Glutamatergic neuron (in vitro differentiated cells): ENCODE results near the gene DIP2A. TPM values are rescaled to one million over a fixed set of nuclear protein-coding genes. Genes with fewer than 3 reads are reported as not detected.

Experiments
- DNase-seq: peaks from one replicate; pipeline ENCODE4 v3.0.0; 2022
- H3K27ac Mint-ChIP-seq: one replicate; pipeline ENCODE4 v1.8.0; 2020; ENCODE audit warnings: mild to moderate bottlenecking, mixed read lengths, inconsistent platforms; ENCODE audit not compliant: unreplicated experiment
- H3K27me3 Mint-ChIP-seq: one replicate; pipeline ENCODE4 v1.8.0; 2020; ENCODE audit warnings: mild to moderate bottlenecking, moderate library complexity, mixed read lengths, inconsistent platforms; ENCODE audit not compliant: unreplicated experiment
- H3K36me3 Mint-ChIP-seq: one replicate; pipeline ENCODE4 v1.8.0; 2020; ENCODE audit warnings: mild to moderate bottlenecking, mixed read lengths, inconsistent platforms; ENCODE audit not compliant: unreplicated experiment
- H3K4me1 Mint-ChIP-seq: one replicate; pipeline ENCODE4 v1.8.0; 2020; ENCODE audit warnings: mild to moderate bottlenecking, low read depth, mixed read lengths, inconsistent platforms; ENCODE audit not compliant: unreplicated experiment
- H3K4me3 Mint-ChIP-seq: one replicate; pipeline ENCODE4 v1.8.0; 2020; ENCODE audit warnings: mild to moderate bottlenecking, mixed read lengths, inconsistent platforms; ENCODE audit not compliant: unreplicated experiment
- H3K9me3 Mint-ChIP-seq: one replicate; pipeline ENCODE4 v1.8.0; 2020; ENCODE audit warnings: mild to moderate bottlenecking, moderate library complexity, mixed read lengths, inconsistent platforms; ENCODE audit not compliant: unreplicated experiment
- CTCF ChIP-seq: fragments of 200-600 bp; sonication (generic); IDR thresholded peaks from one replicate; pipeline ENCODE4 v1.5.0; 2021; ENCODE audit not compliant: partially characterized antibody, unreplicated experiment
- total RNA-seq: library from RNA; stranded (reverse); fragmentation: NEBNext Ultra II Directional; extraction: Animal tissue kit (Norgen Biotek cat#: 25700); gene quantifications from one replicate; pipeline ENCODE4 v1.2.1, GENCODE V29; 2021; ENCODE audit not compliant: unreplicated experiment

The DIP2A gene
- total RNA-seq, 1 donor from 2014 or later: 55.4 TPM

GRCh38 chr21:46598581-46599572, 140.2 kb downstream of the DIP2A start:
- Mint-ChIP-seq H3K4me1 (peaks cover 6% of the 10 kb centered on the region), H3K9me3 (no peaks in the 10 kb centered on the region), H3K27ac (no peak overlapping the region), H3K27me3 (no peaks in the 10 kb centered on the region), H3K36me3 (no peaks in the 10 kb centered on the region), H3K4me3 (no peak overlapping the region)
- DNase-seq: no peak
- no peak for TF ChIP-seq CTCF

GRCh38 chr21:46600305-46600704, 141.6 kb downstream of the DIP2A start:
- Mint-ChIP-seq H3K9me3 (no peaks in the 10 kb centered on the region), H3K4me3 (no peak overlapping the region), H3K4me1 (peaks cover 6% of the 10 kb centered on the region), H3K27ac (no peak overlapping the region), H3K27me3 (no peaks in the 10 kb centered on the region), H3K36me3 (no peaks in the 10 kb centered on the region)
- TF ChIP-seq CTCF: no peak
- no peak for DNase-seq

GRCh38 chr21:46600978-46601377, 142.3 kb downstream of the DIP2A start:
- H3K27me3 Mint-ChIP-seq: no peaks in the 10 kb centered on the region
- no peaks in the 10 kb centered on the region for H3K36me3 Mint-ChIP-seq
- no peak overlapping the region for H3K27ac Mint-ChIP-seq
- TF ChIP-seq CTCF: no peak
- peaks cover 6% of the 10 kb centered on the region for H3K4me1 Mint-ChIP-seq
- no peaks in the 10 kb centered on the region for H3K9me3 Mint-ChIP-seq
- H3K4me3 Mint-ChIP-seq: no peak overlapping the region
- no peak for DNase-seq

- H3K4me1 Mint-ChIP-seq: peaks cover 6% of the 10 kb centered on the region
- H3K4me3 Mint-ChIP-seq: no peak overlapping the region
- no peaks in the 10 kb centered on the region for H3K27me3 Mint-ChIP-seq
- H3K9me3 Mint-ChIP-seq: no peaks in the 10 kb centered on the region
- DNase-seq: no peak
- peaks cover 4% of the 10 kb centered on the region for H3K36me3 Mint-ChIP-seq
- H3K27ac Mint-ChIP-seq: no peak overlapping the region
- no peak for TF ChIP-seq CTCF
These were observed 144.5 kb downstream of the DIP2A start for GRCh38 chr21:46603228-46603627.

- no peak overlapping the region for H3K27ac Mint-ChIP-seq
- H3K27me3 Mint-ChIP-seq: no peaks in the 10 kb centered on the region
- peaks cover 4% of the 10 kb centered on the region for H3K4me1 Mint-ChIP-seq
- no peak overlapping the region for H3K4me3 Mint-ChIP-seq
- DNase-seq: no peak
- H3K9me3 Mint-ChIP-seq: peaks cover under 1% of the 10 kb centered on the region
- TF ChIP-seq CTCF: no peak
- peaks cover 4% of the 10 kb centered on the region for H3K36me3 Mint-ChIP-seq
These were observed 145.8 kb downstream of the DIP2A start for GRCh38 chr21:46604329-46604974.
